ENCODE data around the gene PAFAH1B2.
A peak's percentile ranks its signal among the peaks of the same experiment; 100 is the strongest.
"Not testable (repeated sequence)": the region's sequence is repeated elsewhere in the genome, so short reads cannot be mapped to it uniquely, and the experiment has no call there.

PAFAH1B2 gene

DNA sequence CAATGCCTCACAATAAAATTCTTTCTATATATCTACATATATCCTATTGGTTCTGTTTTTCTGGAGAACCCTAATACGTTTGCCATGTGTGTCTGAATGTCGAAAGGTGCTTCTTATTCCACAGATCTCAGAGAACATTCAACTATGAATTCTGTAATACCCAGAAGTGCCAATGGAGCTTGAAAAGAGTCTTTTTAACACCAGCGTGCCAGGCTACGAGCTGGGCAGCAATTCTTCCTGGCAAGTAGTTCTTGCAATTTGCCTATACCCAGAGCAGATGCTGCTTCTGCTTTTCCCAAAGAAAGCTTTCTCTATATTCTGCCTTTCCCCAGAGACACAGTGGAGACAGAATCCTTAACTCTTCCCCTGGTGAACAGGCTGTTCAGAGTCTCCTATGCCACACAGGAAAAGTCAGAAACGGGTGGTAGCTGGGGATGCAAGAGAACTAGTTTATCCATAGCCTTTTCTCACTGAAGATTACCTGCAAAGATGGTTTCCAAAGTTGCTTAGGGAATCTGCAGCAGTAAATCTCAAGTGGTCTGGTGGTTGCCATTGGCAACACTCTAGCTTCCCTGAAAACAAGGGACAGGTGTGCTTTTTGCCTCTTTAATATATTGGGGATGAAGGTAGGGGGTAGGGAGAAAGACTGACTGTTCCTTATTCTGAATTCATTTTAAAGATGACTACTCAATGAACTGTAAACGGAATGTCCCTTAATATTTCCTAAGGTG is 16.8 kb upstream of the PAFAH1B2 start:
- no peak for DNase-seq (ENCODE audit: low read depth, low spot score)

DNA sequence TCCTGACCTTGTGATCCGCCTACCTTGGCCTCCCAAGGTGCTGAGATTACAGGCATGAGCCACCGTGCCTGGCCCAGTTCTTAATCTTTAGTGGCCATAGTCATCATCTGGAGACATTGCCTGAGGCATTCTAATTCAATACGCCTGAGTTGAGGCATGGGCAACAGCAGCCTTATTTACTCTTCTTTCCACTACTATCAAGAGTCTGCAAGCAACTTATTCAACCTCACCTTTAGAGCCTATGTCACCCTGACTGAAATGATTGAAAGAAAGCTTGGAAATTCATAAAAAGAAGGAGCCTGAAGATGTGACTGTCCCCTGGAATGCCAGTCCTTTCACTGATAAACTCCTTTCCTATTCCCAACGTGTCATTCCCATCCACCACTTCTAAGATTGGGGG is 15.8 kb upstream of the PAFAH1B2 start:
- DNase-seq (ENCODE audit: low read depth, low spot score), result no peak

- DNase-seq (ENCODE audit: low read depth, low spot score), result not testable (repeated sequence)
Observed at GRCh38 chr11:117130396-117130795, 13.7 kb upstream of the PAFAH1B2 start.

- DNase-seq (ENCODE audit: low read depth, low spot score), result no peak
Observed at GRCh38 chr11:117130879-117131278, 13.2 kb upstream of the PAFAH1B2 start.

- DNase-seq (ENCODE audit: low read depth, low spot score), result no peak
Observed at GRCh38 chr11:117134431-117134830, 9.7 kb upstream of the PAFAH1B2 start.

GRCh38 chr11:117134979-117135378 is 9.1 kb upstream of the PAFAH1B2 start:
- DNase-seq (ENCODE audit: low read depth, low spot score), result not testable (repeated sequence)

DNA sequence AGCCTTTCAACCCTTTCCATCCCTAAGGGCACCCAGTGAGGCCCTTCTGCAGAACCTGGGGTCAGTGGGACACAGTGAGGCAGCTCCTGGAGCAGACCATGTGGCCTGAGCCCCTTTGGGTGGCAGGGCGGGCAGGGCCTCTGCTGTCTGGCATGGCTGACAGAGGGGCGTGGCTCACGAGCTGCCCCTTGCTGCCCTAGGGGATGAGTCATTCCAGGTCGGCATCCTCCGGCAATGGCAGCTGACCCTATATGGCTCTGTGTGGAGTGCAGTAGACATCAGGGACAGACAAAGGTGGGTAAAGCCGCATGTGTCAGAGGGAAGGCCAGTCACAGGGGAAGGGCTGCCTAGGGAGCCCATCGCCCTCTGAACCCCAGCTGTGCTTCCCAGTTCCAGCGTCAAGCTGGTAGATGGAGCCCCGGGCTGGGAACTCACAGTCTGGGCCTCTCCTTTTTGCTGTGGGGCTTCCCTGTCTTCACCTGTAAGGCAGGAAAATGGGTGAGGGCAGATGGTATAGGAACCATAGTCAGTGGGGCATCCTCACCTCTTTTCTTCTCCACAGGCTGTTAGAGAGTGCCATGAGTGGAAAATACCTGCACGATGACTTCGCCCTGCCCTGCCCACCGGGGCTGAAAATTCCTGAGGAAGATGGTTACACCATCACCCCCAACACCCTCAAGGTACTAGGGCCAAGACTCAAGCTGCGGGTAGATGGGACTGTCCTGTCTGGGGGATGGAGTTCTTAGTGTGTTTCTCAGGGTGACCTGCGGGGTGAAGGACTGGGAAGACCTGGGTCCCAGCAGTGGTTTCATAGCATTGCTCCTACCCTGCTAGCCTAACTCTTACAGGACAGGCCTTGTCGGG is 6.6 kb upstream of the PAFAH1B2 start:
- not testable (repeated sequence) for DNase-seq (ENCODE audit: low read depth, low spot score)

GRCh38 chr11:117143390-117143789 is 697 bp upstream of the PAFAH1B2 start:
- DNase-seq (ENCODE audit: low read depth, low spot score), result peak; percentile 22

GRCh38 chr11:117144477-117145392 is 648 bp downstream of the PAFAH1B2 start:
- peak; percentile 71 for DNase-seq (ENCODE audit: low read depth, low spot score)

DNA sequence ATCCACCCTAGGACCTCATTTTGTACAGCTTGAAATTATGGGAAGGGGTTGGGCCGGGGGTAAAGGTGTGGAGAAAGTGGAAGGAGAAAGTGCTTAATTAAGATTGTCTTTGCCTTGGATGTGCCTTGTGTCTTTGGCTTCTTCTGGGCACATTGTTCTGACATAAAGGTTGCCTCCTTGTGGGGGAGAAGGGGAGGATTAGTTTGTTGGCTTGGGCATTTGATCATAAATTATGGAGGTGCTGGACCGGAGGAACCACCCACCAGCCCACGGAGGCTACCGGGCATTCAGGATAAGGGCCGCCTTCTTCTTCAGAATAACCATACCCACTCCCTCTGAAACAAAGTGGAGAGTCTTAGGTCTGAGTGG is 1.3 kb downstream of the PAFAH1B2 start:
- DNase-seq (ENCODE audit: low read depth, low spot score), result no peak

- DNase-seq (ENCODE audit: low read depth, low spot score), result peak; percentile 60
Observed at GRCh38 chr11:117146521-117146920, 2.4 kb downstream of the PAFAH1B2 start.

DNA sequence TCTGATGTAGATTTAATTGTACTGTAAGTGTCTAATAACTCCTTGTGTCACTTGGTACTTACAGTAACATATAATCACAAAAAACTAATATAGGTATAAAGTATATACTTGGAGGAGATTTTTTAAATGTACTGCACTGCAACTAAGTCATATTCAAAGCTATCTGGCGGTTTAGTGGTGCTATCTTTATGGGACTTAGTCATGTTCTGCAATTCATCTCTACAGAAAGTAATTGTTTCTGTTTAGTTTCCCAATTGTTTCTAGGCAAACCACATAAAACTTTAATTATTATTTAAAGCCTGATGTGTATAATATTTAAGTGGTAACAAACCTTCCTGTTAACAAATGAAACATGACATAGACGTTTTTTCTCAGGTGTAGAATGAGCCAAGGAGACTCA is 8.0 kb downstream of the PAFAH1B2 start:
- no peak for DNase-seq (ENCODE audit: low read depth, low spot score)

- DNase-seq (ENCODE audit: low read depth, low spot score), result no peak
Observed at GRCh38 chr11:117154468-117154867, 10.4 kb downstream of the PAFAH1B2 start.

- DNase-seq (ENCODE audit: low read depth, low spot score), result no peak
Observed at GRCh38 chr11:117157507-117157906, 13.4 kb downstream of the PAFAH1B2 start.

- no peak for DNase-seq (ENCODE audit: low read depth, low spot score)
Observed at GRCh38 chr11:117159892-117160291, 15.8 kb downstream of the PAFAH1B2 start.

- DNase-seq (ENCODE audit: low read depth, low spot score), result no peak
Observed at GRCh38 chr11:117160826-117161225, 16.7 kb downstream of the PAFAH1B2 start.

- DNase-seq (ENCODE audit: low read depth, low spot score), result no peak
Observed at GRCh38 chr11:117166491-117166890, 22.4 kb downstream of the PAFAH1B2 start.

- no peak for DNase-seq (ENCODE audit: low read depth, low spot score)
Observed at GRCh38 chr11:117169736-117170135, 25.6 kb downstream of the PAFAH1B2 start.

- DNase-seq (ENCODE audit: low read depth, low spot score), result no peak
Observed at GRCh38 chr11:117170210-117170609, 26.1 kb downstream of the PAFAH1B2 start.

- no peak for DNase-seq (ENCODE audit: low read depth, low spot score)
Observed at GRCh38 chr11:117171007-117171403, 26.9 kb downstream of the PAFAH1B2 start.

DNA sequence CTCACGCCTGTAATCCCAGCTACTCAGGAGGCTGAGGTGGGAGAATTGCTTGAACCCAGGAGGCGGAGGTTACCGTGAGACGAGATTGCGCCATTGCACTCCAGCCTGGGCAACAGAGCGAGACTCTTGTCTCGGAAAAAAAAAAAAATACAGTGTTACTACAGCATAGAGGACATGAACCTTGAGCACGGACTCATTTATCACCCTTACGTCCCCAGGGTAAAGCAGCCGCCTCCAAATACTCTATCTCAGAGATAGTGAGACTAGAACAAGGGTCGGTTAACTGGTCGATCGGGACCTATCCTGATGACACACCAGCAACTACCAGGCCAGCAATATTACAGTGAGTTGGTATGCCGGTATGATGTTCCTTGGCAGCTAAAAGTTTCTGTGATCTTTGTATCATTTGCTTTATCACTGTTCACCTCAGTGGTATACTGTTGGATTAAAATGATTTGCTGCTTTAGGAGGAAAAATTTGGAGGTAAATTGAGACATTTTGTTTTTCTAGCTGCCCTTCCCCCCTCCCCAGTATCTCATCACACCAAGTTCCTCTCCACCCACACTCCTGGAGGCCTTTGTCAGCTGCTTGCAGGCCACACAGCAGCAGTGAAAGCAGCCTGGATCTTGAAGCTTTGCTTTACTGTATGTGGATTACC is 27.4 kb downstream of the PAFAH1B2 start:
- DNase-seq (ENCODE audit: low read depth, low spot score), result peak; percentile 55
